B cell (primary cell): ENCODE measurements around the gene UBQLN4.

ENCODE experiments used
- CTCF ChIP-seq: fragments of 200-600 bp; IDR thresholded peaks from one replicate; pipeline ENCODE4 v1.8.0; 2022; ENCODE audit warnings: antibody characterized with exemption, mild to moderate bottlenecking
- EZH2 ChIP-seq: IDR thresholded peaks from 2 replicates; pipeline ENCODE4 v1.6.1; 2012; ENCODE audit warnings: borderline replicate concordance, low read depth, mild to moderate bottlenecking, moderate library complexity, low read length; ENCODE audit not compliant: insufficient read depth, poor library complexity, severe bottlenecking

- TF ChIP-seq CTCF (no peak), EZH2 (no peak)
Observed at GRCh38 chr1:156073110-156073687, 19.6 kb upstream of the UBQLN4 start.
